NCI-H460 (cell line): ENCODE measurements around the gene CACNA1D. TPM values are rescaled to one million over a fixed set of nuclear protein-coding genes. Genes with fewer than 3 reads are reported as not detected.

Experiments
- DNase-seq: peaks from one replicate; pipeline ENCODE4 v3.0.0-alpha.2; 2016; ENCODE audit warnings: low read depth; ENCODE audit errors: extremely low read depth
- total RNA-seq: library from RNA; depleted of rRNA; stranded (reverse); fragments of >200 nt; shearing (Covaris generic); gene quantifications from 2 replicates; pipeline ENCODE4 v1.2.3, GENCODE V29; 2014

Gene CACNA1D
- total RNA-seq, 1 experiment from 2014 or later: not detected

DNA sequence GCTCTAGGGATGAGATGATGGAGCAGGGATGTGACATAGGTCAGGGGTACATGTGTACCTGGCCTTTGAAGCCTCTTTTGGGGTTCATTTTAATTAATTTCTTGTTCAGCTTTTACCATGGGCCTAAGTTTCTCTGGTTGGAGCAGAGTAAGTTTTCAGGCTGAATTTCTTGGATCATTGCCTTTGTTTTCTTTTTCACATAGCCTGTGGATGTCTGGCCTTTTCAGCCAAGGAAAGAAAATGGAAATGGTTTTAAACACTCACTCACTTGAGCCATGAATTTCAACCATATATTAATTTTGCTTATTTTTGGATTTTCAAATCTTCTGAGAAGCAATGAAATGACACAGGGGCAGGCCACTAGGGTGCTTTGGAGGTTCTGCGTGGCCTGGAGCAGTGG, 30.2 kb downstream of the CACNA1D start:
- DNase-seq: no peak

DNA sequence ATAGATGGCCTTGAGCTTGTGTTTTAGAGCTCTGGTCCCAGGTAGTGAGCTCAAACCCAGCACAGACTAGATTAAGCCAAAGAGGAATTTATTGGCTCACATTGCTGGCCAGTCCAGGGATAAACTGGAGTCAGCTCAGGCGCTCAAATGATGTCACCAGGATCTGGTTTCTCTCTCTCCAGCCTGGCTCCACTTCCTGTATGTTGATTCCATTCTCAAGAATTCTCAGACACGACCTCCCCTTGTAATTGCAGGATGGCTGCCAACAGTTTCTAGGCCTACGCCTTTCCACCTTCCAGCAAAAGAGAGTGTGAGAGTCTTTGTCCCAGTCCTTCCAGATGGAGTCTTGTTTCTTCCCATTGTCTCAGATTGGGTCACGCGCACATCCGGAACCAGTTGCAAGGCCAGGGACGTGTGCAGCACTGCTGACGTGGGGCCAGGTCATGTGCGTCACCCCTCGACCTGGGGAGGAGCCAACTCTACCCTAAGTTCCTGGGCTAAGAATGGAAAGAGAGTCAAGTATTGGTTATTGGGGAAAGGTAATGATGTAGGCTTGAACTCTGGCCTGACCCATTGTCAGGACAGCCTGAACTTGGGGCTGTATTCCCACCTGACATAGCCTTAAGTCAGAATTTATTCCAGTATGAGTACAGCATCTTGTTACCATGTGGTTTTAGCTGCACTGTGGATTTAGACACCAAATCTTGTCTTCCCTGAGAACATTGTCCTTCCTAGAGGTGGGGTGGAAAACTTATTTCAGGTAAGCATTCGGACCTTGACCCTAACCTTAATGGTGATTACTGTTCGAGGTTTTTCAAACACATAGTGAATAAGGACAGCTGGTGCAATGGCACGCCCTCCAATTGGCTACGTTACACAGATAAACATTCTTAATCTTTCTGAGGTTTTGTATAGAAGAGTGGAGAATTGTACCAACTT, 31.6 kb downstream of the CACNA1D start:
- no peak for DNase-seq

DNA sequence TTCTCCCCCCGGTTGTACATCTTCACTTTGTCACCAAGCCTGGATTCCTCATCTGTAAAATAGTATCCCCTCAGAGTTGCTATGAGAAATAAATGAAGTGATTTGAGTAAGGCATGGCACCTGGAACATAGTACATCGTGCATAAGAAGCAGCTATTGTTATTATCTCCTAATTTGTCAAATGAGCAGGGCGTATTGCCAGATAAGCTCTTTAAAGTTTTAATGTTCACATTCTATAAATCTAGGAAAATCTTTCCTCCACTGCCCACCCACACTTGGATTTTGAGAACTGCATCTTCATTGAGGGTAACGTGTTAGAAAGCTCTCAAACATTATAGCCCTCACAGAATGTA, 32.3 kb downstream of the CACNA1D start:
- DNase-seq: no peak

DNA sequence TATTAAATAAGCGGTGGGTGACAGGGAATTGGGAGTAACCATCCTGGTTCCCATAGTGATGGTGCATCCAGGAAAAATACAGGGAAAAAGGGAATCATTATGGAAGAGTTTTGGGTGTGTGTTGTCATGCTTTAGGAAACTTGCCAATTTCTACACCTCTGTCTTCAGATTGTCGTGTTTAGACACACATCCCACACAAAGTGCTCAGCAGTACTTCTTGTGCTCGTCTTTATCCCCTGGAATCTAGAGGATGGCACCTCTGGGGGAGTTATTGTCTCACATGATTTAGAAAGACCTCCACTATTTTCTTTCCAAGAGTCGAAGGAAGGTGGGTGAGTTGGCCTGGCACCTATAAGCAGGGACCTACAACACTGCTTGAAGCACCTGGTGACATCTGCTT, 35.8 kb downstream of the CACNA1D start:
- no peak for DNase-seq

DNA sequence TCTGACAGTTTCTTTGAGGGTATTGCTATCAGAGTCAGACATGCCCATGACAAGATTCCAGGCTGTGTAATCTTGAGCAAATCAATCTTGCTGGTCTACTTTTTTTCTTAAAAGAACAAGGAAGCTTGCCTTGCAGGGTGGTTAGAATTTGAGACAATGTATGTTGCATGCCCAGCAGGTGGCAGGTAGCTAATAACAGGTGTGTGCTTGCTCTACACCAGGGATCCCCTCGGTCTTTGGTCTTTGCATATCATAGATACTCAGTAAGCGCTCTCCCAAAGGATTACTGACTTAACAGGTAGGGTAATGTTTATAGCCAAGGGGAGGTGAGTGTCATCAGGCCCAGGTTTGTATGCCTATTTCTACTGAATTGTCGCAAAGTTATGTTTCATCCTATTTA, 37.3 kb downstream of the CACNA1D start:
- no peak for DNase-seq

DNA sequence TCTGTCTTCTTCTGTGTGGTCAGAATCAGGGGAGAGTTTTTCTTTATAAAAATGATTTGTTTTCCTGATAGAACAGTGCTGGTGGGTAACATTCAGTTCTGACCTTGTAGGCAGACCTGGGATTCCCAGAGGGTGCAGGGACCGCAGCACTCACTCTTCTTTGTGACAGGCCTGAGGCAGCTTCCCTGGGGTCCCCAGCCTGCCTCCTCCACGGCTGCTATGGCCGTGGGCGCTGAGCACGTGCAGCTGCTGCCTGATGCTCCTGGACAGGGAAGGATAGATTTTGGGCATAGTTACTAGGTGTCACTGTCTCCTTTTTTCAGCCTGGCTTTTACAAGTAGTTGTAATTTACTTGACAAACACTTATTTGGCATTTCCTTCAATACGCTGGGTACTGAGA, 39.1 kb downstream of the CACNA1D start:
- DNase-seq: no peak

DNA sequence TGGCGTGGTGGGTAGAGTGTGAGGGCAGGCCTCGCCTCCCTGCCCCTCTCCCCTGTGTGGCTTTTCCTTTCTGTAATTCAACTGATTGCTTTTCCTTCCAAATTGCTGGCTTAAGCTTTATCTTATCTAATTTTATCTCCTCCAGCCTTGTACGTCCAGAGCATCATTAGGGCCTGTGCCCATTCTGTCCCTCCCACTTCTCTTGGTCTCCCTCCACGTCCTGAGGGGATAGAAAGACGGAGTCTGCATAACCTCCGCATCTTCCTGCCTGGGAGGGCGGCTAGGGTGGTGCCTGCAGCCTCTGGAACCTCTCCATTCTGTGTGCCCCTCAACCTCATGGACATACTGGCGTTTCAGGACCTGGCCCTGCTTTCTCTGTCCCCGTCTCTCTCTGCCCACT, 39.8 kb downstream of the CACNA1D start:
- DNase-seq: no peak

DNA sequence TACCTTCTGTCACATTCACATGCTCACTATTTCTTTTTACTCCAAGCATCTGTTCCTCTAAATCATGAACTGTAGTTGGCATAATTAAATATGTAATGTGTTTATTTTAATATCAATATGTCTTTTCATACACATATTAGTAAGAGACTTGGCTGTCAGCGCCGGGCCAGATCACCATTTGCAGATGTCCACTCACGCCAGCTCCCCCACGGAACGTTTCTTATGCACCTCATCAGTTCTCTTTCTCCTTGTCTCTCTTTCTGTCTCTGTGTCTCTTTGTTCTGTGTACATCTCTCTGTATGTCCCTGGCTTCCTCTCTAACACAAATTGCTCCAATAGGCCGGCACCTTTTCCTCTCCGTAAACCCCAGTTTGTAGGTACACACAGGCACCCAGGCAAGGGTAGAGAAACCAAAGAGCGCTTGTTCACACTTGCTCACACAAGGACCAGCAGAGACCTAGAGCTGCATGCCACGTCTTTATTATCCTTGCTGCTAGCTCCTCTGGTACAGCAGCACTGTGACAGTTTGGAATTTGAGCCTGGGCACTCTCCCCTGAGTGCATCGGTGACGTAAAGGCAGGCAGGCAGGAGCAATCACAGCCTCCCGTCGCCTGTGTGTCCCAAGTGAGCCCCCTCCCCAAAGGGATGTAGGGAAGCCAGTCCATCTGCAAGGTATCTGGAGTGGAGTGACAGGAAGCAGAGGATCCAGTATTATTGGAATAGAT, 40.4 kb downstream of the CACNA1D start:
- DNase-seq: no peak

DNA sequence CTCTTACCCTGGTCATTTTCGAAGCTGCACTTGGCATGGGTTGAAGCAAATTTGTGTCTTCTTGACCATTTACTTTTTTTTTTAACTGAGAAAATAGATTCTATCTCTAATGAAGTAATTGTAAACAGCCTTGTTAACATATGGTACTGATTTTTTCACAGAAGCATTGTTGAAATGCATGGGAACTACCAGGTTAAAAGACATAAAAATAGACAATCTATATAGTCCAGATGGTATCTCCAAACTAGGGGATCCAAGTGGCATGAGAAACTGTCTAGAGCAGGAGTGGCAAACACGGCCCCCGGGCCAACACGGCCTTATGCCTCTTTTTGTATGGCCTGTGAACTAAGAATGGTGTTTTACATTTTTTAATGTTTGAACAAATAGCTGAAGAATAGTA, 41.9 kb downstream of the CACNA1D start:
- no peak for DNase-seq

DNA sequence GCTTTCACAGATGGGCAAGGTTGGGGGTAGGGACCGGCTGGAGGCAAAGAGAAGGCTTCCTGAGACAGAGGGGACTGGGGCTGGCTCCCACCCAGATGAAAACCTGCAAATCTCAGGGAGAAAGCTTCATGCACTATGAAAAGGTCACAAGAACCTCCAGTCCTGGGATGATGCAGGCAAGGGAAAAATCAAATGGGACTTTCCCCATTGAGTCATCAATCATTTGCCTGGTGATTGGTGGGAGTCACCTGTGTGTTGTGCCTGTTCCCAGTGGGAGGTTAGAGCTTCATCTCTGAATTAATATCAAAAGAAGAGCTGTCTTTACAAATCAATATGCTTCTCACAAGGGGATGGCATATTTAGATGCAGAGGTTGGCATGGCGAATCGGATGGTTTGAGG, 49.9 kb downstream of the CACNA1D start:
- no peak for DNase-seq

DNA sequence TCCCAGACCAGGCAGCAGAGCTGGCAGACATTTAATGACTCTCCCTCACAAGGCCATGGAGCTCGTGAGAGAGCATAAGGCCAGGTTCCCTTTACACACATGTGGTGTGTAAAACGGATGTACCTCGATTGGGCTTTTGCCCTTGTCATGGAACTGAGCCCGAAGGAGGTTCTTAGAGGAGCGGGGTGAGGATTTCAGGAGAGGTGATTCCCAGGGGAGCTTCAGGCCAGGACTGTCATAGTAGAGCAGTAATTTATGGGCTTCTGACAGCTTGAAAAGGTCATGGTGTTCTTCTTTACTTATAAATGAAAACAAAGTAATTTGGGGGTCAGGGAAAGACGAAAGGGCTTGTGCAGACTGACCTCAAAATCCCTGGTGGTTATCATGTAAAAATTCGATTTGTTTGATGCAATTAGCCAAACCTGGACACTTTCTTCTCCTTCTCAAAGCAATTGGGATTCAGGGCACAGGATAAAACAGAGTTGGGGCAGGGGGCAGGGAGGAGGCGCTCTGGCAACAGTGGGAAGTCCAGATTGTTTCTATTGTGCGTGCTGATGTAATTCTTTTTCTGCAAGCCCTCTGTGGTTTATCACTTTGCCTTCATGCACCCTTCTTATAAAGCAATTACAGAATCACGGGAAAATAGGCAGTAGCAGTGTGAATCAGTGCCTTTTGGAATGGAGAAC, 51.0 kb downstream of the CACNA1D start:
- no peak for DNase-seq

DNA sequence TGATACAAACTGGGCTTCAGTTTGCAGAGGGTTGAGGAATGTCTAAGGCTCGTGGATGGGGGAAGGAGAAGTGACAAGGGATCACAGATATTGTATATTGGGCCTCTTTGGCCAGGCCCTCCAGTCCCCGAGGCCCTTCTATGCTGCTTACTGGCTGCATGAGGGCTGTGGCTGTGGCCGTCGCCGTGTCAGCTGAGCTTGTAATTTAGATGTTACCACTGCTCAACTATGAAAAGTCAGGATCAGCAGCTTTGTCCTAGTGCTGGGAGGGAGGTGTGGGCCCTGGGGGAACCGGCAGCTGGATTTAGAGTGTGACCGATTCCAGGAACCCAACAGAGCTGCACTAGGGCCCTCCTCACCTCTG, 51.6 kb downstream of the CACNA1D start:
- DNase-seq: no peak

DNA sequence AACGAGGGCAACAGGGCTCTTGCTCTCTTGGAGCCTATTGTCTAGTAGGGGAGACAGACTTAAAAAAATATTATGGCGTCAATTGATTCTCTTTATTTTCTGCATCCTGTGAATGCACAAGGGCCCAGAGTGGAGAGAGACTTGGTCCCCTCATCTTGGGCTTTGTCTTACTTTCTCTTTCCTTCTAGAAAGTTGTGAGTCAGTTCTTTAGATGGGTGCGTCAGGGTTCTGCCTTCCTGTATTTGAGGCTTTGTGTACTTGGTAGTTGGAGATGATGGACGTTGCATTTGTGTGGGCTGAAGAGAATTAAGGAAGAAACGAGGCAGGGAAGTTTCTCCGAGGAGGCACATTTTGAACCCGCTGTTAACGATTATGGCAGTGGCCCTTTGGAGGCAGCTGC, 52.9 kb downstream of the CACNA1D start:
- DNase-seq: no peak

DNA sequence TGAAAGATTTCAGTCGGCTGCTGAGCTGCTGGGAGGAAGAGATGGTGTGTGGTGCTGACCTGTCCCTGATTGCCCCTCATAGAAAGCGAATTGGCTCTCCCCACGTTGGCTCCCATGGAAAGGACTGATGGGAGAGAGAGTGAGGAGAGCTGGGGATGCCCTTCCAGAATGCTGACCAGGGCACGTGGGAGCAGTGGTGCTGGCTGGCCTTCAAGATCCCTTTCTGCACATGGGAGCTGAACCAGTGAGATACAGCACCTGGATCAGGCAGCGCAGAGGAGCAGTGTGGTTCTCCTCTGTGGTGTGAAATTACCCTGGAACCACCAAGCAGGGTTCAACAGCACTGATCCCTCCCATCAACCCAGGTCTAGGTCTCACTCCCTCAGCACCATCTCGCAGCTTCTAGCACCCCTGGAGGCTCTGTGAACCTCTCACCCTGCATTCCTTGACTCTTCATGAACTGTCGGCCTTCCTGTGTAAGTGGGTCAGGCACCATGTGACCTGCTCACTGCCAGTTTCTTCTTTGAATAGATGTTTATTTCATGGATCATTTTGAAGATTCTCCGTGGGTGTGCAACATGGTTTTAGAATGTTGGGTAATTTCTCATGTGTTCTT, 55.7 kb downstream of the CACNA1D start:
- no peak for DNase-seq

DNA sequence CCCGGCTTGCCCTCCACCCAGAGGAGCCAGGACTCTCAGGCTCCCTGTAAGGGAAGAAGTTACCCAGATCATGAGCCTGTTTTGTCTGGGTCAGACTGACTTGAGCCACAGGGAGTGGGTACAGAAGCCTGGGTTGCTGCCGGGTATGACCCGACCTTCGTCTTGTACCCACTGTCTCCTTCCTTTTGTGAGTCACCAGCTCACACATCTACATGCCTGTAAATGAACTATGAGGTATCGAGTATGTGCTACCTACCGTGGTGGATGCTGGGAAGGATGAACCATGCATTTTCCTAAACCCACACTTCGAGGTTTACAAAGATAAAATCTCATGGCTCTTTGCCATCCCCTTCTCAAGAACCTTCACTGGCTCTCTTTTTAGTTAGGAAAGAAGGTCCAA, 56.9 kb downstream of the CACNA1D start:
- no peak for DNase-seq

DNA sequence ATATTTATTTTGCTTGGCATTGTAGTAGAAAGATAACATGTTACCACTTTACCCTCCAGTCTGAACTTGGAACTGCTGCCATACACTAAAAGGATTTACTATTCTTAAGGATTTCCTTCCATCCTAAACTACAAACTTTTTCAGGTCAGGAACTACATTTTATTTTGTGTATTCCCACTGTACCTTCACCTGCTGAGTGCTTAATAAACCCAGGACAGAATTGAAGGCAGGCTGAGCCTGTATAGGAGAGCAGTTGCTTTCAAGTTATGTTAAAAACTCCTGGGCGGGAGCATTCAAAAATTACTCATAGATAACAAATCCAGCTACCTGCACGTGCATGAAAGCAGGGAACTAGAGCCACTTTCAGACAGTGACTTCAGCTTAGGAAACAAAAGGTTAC, 58.3 kb downstream of the CACNA1D start:
- no peak for DNase-seq

DNA sequence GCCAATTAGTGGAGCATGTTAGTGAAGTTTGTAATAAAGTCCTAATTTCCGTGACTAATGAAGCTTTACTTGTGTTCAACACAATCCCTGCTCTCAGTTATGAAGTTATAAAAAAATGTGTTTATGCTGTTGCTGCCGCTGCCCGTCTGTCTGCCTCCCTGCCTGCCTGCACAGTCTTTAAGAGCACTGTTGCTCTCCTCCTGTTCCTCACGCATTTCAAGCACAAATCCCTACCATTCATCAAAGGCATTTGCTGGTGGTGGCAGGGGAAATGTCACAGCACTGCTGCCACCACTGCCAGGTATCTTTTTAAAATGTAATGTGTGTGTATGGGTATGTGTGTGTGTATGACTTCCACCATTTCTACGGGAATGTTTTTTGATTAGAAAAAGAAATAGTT, 58.8 kb downstream of the CACNA1D start:
- no peak for DNase-seq

DNA sequence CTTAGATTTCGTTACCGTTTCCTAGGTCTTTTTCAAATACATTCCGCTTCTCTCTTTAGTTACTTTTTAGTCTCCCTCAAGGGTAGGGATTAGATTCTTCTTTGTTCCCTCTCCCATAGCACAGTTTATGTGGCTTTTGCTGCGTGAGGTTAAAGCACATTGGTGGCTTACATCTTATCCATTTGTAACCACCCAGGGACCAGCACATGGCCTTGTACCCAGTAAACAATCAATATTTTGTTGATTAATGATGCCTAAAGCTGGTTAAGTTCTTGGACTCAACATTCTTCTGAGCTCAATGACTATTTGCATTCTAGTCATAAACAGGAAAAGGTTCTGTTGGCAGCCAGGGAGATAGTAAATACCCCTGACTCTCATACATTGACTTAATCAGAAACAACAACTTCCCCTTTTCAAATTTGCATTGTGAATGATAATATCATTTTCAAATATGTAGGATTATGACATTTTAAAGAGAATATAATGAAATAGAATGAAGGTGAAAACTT, 60.2 kb downstream of the CACNA1D start:
- no peak for DNase-seq

DNA sequence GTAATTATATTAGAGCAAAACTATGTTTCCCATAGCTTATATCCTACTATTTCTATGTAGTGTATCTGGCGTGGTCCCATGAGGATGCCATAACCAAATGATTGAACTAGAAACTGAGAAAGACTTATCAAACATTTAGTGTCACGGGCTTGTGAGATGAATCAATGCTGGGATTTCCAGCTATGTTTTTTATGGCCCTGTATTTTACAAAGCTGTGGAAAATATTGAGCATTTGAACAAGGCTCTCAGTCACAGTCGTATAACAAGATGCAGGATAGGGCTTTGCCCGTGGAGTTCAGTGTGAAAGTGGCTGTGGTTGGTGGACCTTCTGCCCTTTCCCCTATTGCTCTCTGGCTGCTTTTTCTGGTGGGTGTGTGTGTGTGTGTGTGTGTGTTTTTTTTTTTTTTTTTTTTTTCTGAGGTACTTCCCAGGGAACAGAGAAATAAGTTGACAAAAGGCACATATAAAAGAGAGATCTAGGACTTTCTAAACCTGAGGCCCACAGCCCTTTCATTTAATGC, 60.7 kb downstream of the CACNA1D start:
- no peak for DNase-seq

DNA sequence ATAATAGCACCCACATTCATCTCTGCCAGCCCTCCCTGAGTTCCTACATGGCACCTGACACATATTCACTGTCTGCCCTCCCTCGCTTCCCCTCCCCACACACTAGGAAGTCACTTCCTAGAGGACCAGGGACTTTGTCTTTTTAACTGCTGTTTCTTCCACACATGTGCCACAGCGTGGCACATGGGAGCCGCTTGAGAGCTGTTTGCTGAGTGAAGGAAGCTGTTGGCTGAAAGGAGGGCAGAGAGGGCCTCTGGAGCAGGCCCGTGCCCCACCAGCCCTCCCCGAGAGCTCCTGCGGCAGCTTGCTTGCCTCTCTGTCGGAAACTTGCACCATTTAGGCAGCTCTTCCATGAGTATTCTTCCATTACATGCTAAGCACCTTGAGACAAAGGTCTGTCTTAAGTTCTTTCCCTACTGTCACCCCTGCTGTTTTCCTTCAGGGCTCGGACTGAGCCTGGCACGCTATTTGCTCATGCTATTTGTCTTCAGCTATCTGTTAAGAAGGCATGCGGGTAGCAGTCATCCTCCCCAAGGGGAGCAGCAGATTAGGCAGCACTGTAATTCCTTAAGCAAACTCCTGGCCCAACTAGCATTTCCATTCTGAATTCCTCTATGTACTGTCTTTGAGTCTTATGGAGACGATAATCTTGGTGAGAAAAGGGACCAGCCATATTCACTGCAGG, 72.2 kb downstream of the CACNA1D start:
- DNase-seq: no peak
